ENCODE measurements around the gene OSBPL9. TPM values are rescaled to one million over a fixed set of nuclear protein-coding genes. Genes with fewer than 3 reads are reported as not detected.

OSBPL9 gene
- total and polyA plus RNA-seq, 9 of the 15 experiments (the other 6 are each of a cell fraction or from before 2014, with no cell fraction given), result 43.9 to 217 (median 170) TPM

- H3K27ac ChIP-seq (ENCODE audit: extremely low read depth, low read depth, low read length), result no peak overlapping the region
- BruUV-seq (replicated peaks), result no TSS peak
- no peaks in the 10 kb centered on the region for H3K9me3 ChIP-seq (replicated peaks; ENCODE audit: control insufficient read depth, insufficient read depth, low read depth, low read length)
- peak overlapping the region in 1 of 2 experiments; percentile 56; a peak in 1 of 4 replicates for H3K9ac ChIP-seq (ENCODE audit: insufficient read depth in 1 of 2, low read depth in 2 of 2, low read length in 2 of 2)
- H3K4me3 ChIP-seq, result no peak overlapping the region
- in situ Hi-C loops (cut with MboI) (no loop called here), intact Hi-C loops (cut with micrococcal nuclease) (no loop called here)
- no peak for DNase-seq (ENCODE audit: extremely low read depth in 1 of 4, low spot score in 3 of 4)
- CTCF ChIA-PET (ENCODE audit: low intra/inter-chr PET ratio), result no interaction called here
- H3K79me2 ChIP-seq (ENCODE audit: control insufficient read depth, insufficient read depth, low read length), result no peaks in the 10 kb centered on the region
- no peaks in the 10 kb centered on the region for H3K9me1 ChIP-seq (ENCODE audit: control insufficient read depth, insufficient read depth, low read length)
- H3K27me3 ChIP-seq (ENCODE audit: control insufficient read depth in 2 of 2, insufficient read depth in 2 of 2, low read length in 2 of 2), result peaks cover 0 to 6% of the 10 kb centered on the region in 2 experiments; a peak in 3 of 5 replicates
- no peak overlapping the region for H3K4me2 ChIP-seq (ENCODE audit: insufficient read depth, low read length)
- no peak for ATAC-seq
- no peaks in the 10 kb centered on the region for H4K20me1 ChIP-seq (replicated peaks; ENCODE audit: control insufficient read depth, insufficient read depth, low read length)
- no peak overlapping the region for H2AFZ ChIP-seq (ENCODE audit: low read depth, low read length)
- TF ChIP-seq POLR2G (IDR thresholded peaks at IDR 0.05; ENCODE audit: low read depth, low read length) (peak; percentile 37; the same call in 1 of the 2 replicates), ELF2 (CRISPR knock-in tag; IDR thresholded peaks at IDR 0.05) (no peak), MAX (CRISPR knock-in tag; IDR thresholded peaks at IDR 0.05) (0 out of 2 replicates have a peak, but pooled peaks have one; percentile 13), ZNF143 (CRISPR knock-in tag; IDR thresholded peaks at IDR 0.05) (0 out of 2 replicates have a peak, but pooled peaks have one; percentile 20)
- WGBS (ENCODE audit: insufficient coverage, low coverage, missing lambda C conversion rate), result 48% methylated on average over 20 of the region's 20 CpGs
- peaks cover 0 to 5% of the 10 kb centered on the region in 2 experiments; a peak in 2 of 5 replicates for H3K4me1 ChIP-seq (replicated peaks in 1 of 2; ENCODE audit: control insufficient read depth in 2 of 2, insufficient read depth in 2 of 2, low read length in 2 of 2)
- POLR2A ChIA-PET, result interaction anchor here (0.6 kb wide), 1 partner anchor 11 kb away, joined by 3 read pairs; no protein-coding TSS in a partner anchor
- no peak for FAIRE-seq
- no peaks in the 10 kb centered on the region for H3K36me3 ChIP-seq (ENCODE audit: control insufficient read depth, insufficient read depth, low read length)
These were observed 22.2 kb upstream of the OSBPL9 start for GRCh38 chr1:51594716-51595115.

DNA sequence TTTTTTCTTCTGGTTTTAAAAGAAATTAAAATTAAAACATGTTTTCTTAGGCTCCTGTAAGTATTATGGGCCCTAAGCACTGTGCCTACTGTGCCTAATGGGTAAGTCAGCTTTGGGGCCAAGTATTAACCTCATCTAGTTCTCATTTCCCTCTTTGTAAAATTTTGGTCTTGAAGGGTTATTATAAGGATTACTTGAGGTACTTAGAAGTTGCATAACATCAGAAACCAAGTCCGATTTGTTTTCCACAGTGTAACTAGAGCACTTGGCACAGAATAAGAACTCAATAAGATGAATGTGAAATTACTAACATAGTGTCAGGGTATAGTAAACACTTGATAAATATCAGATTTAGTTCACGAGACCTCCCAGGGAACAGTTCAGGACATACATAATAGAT lies 16.4 kb upstream of the OSBPL9 start:
- ATAC-seq (no peak), FAIRE-seq (no peak), DNase-seq (ENCODE audit: extremely low read depth in 1 of 4, low spot score in 3 of 4) (no peak)
- H3K4me3 ChIP-seq, result no peak overlapping the region
- intact Hi-C loops (cut with micrococcal nuclease), result no loop called here
- H3K27me3 ChIP-seq (ENCODE audit: control insufficient read depth in 2 of 2, insufficient read depth in 2 of 2, low read length in 2 of 2), result no peaks in the 10 kb centered on the region; a peak in 1 of 5 replicates
- no peaks in the 10 kb centered on the region for H3K36me3 ChIP-seq (ENCODE audit: control insufficient read depth, insufficient read depth, low read length)
- POLR2A ChIA-PET, result interaction anchor here (2.2 kb wide), 1 partner anchor 10 kb away, joined by 11 read pairs; no protein-coding TSS in a partner anchor
- no peak overlapping the region for H3K4me2 ChIP-seq (ENCODE audit: insufficient read depth, low read length)
- no peaks in the 10 kb centered on the region for H3K79me2 ChIP-seq (ENCODE audit: control insufficient read depth, insufficient read depth, low read length)
- H3K9ac ChIP-seq (ENCODE audit: insufficient read depth in 1 of 2, low read depth in 2 of 2, low read length in 2 of 2), result no peak overlapping the region
- peaks cover 0 to 3% of the 10 kb centered on the region in 2 experiments; a peak in 1 of 5 replicates for H3K4me1 ChIP-seq (replicated peaks in 1 of 2; ENCODE audit: control insufficient read depth in 2 of 2, insufficient read depth in 2 of 2, low read length in 2 of 2)
- 34% methylated on average over 2 of the region's 2 CpGs for whole genome bisulfite sequencing (ENCODE audit: insufficient coverage, low coverage, missing lambda C conversion rate)
- H3K9me3 ChIP-seq (replicated peaks; ENCODE audit: control insufficient read depth, insufficient read depth, low read depth, low read length), result no peaks in the 10 kb centered on the region
- no peaks in the 10 kb centered on the region for H4K20me1 ChIP-seq (replicated peaks; ENCODE audit: control insufficient read depth, insufficient read depth, low read length)
- no TSS peak for BruUV-seq (replicated peaks)
- no peak overlapping the region for H3K27ac ChIP-seq (ENCODE audit: extremely low read depth, low read depth, low read length)
- in situ Hi-C loops (cut with MboI), result no loop called here
- CTCF ChIA-PET (ENCODE audit: low intra/inter-chr PET ratio), result no interaction called here
- H2AFZ ChIP-seq (ENCODE audit: low read depth, low read length), result no peak overlapping the region
- no peaks in the 10 kb centered on the region for H3K9me1 ChIP-seq (ENCODE audit: control insufficient read depth, insufficient read depth, low read length)
- TF ChIP-seq ZNF121 (CRISPR knock-in tag; conservative IDR thresholded peaks at IDR 0.05) (no peak), ZNF785 (CRISPR knock-in tag; IDR thresholded peaks at IDR 0.05) (no peak), ZNF780A (CRISPR knock-in tag; IDR thresholded peaks at IDR 0.05) (no peak)
